ENCODE results near the gene GADD45G. TPM values are rescaled to one million over a fixed set of nuclear protein-coding genes. Genes with fewer than 3 reads are reported as not detected.

The GADD45G gene
- total and polyA plus RNA-seq, 2 experiments from 2014 or later: 12.7 to 24.1 TPM

- H3K36me3 Mint-ChIP-seq (ENCODE audit: low read depth): no peaks in the 10 kb centered on the region
- no peaks in the 10 kb centered on the region for H3K27me3 ChIP-seq (ENCODE audit: insufficient read depth)
- H3K4me1 Mint-ChIP-seq: no peaks in the 10 kb centered on the region; the same call in 1 of the 3 replicates
- no peak overlapping the region for H3K27ac ChIP-seq (ENCODE audit: low read depth)
- H3K27ac Mint-ChIP-seq: no peak overlapping the region
- H3K9me3 Mint-ChIP-seq: no peaks in the 10 kb centered on the region
- TF ChIP-seq EZH2 (IDR thresholded peaks at IDR 0.05; ENCODE audit: low read depth, unreplicated experiment) (no peak), CREB1 (CRISPR knock-in tag; IDR thresholded peaks at IDR 0.05; ENCODE audit: low read depth) (no peak), POLR2AphosphoS5 (IDR thresholded peaks at IDR 0.05; ENCODE audit: low read depth) (no peak), CTCF (conservative IDR thresholded peaks at IDR 0.05; ENCODE audit: low read depth in 2 of 2) (no peak)
- peaks cover 6% of the 10 kb centered on the region for H3K27me3 Mint-ChIP-seq (ENCODE audit: insufficient read depth, low read depth, poor library complexity)
- DNase-seq (ENCODE audit: low spot score) (no peak), ATAC-seq (no peak)
- H4K20me1 ChIP-seq (replicated peaks; ENCODE audit: insufficient read depth): no peaks in the 10 kb centered on the region
- H2AFZ ChIP-seq: no peak overlapping the region
- no peak overlapping the region for H3K4me3 ChIP-seq
- H3K4me2 ChIP-seq: no peak overlapping the region
- no peaks in the 10 kb centered on the region for H3F3A ChIP-seq (replicated peaks; ENCODE audit: low read depth)
- no peak overlapping the region for H3K4me3 Mint-ChIP-seq
- H3K9me2 ChIP-seq (ENCODE audit: insufficient read depth): peaks cover 3% of the 10 kb centered on the region; the same call in 1 of the 2 replicates
- no peaks in the 10 kb centered on the region for H3K36me3 ChIP-seq (ENCODE audit: insufficient read depth)
- no peaks in the 10 kb centered on the region for H3K79me2 ChIP-seq (replicated peaks; ENCODE audit: insufficient read depth)
- H3K4me1 ChIP-seq (ENCODE audit: insufficient read depth): no peaks in the 10 kb centered on the region
Observed at GRCh38 chr9:89633404-89633803, 28.6 kb downstream of the GADD45G start.

- Mint-ChIP-seq H3K4me1 (peaks cover under 1% of the 10 kb centered on the region; the same call in 2 of the 3 replicates), H3K27ac (no peak overlapping the region), H3K36me3 (ENCODE audit: low read depth) (no peaks in the 10 kb centered on the region), H3K4me3 (no peak overlapping the region), H3K9me3 (no peaks in the 10 kb centered on the region), H3K27me3 (ENCODE audit: insufficient read depth, low read depth, poor library complexity) (peaks cover 8% of the 10 kb centered on the region)
- ATAC-seq (no peak), DNase-seq (ENCODE audit: low spot score) (no peak)
- H3K27ac ChIP-seq (ENCODE audit: low read depth): no peak overlapping the region
- H3K4me3 ChIP-seq: no peak overlapping the region
- H3K79me2 ChIP-seq (replicated peaks; ENCODE audit: insufficient read depth): no peaks in the 10 kb centered on the region
- H3K4me1 ChIP-seq (ENCODE audit: insufficient read depth): no peaks in the 10 kb centered on the region
- no peak overlapping the region for H2AFZ ChIP-seq
- H3F3A ChIP-seq (replicated peaks; ENCODE audit: low read depth): no peaks in the 10 kb centered on the region
- no peak overlapping the region for H3K4me2 ChIP-seq
- TF ChIP-seq EZH2phosphoT487 (IDR thresholded peaks at IDR 0.05; ENCODE audit: unreplicated experiment) (no peak), JUNB (IDR thresholded peaks at IDR 0.05; ENCODE audit: unreplicated experiment) (no peak), EZH2 (IDR thresholded peaks at IDR 0.05; ENCODE audit: low read depth, unreplicated experiment) (no peak), ETS1 (IDR thresholded peaks at IDR 0.05) (no peak), NANOG (IDR thresholded peaks at IDR 0.05; ENCODE audit: borderline replicate concordance) (no peak), POLR2AphosphoS5 (IDR thresholded peaks at IDR 0.05; ENCODE audit: low read depth) (no peak), CREB1 (CRISPR knock-in tag; IDR thresholded peaks at IDR 0.05; ENCODE audit: low read depth) (no peak), ZNF331 (CRISPR knock-in tag; IDR thresholded peaks at IDR 0.05; ENCODE audit: low read depth) (no peak)
- no peaks in the 10 kb centered on the region for H4K20me1 ChIP-seq (replicated peaks; ENCODE audit: insufficient read depth)
- H3K36me3 ChIP-seq (ENCODE audit: insufficient read depth): no peaks in the 10 kb centered on the region
- H3K27me3 ChIP-seq (ENCODE audit: insufficient read depth): no peaks in the 10 kb centered on the region
- peaks cover 3% of the 10 kb centered on the region; the same call in 1 of the 2 replicates for H3K9me2 ChIP-seq (ENCODE audit: insufficient read depth)
Observed at GRCh38 chr9:89633920-89634319, 29.1 kb downstream of the GADD45G start.
